Urothelium cell line (cell line): ENCODE measurements around the gene IKBKE.
"Not testable (repeated sequence)": the region's sequence is repeated elsewhere in the genome, so short reads cannot be mapped to it uniquely, and the experiment has no call there.

Experiments used
- DNase-seq: peaks from one replicate; pipeline ENCODE4 v3.0.0; 2011; ENCODE audit warnings: low spot score, mixed read lengths
- FAIRE-seq: peaks from 2 replicates; lab custom pipeline; 2011; peaks lifted over from hg19 to GRCh38; lab: Jason Lieb, UNC

IKBKE gene

GRCh38 chr1:206472454-206472853 lies 2.2 kb downstream of the IKBKE start:
- FAIRE-seq (no peak), DNase-seq (peak; percentile 46)

- no peak for FAIRE-seq
- no peak for DNase-seq
Measured at GRCh38 chr1:206472886-206473285, 2.6 kb downstream of the IKBKE start.

GRCh38 chr1:206476058-206476457 lies 5.8 kb downstream of the IKBKE start:
- FAIRE-seq (no peak), DNase-seq (no peak)

GRCh38 chr1:206476591-206476990 lies 6.3 kb downstream of the IKBKE start:
- FAIRE-seq: no peak

GRCh38 chr1:206477110-206477509 lies 6.8 kb downstream of the IKBKE start:
- FAIRE-seq (no peak), DNase-seq (no peak)

More at GRCh38 chr1:206476591-206476990, 6.3 kb downstream of the IKBKE start:
- DNase-seq: no peak

GRCh38 chr1:206477581-206478380 lies 7.5 kb downstream of the IKBKE start:
- DNase-seq (no peak), FAIRE-seq (no peak)

GRCh38 chr1:206478746-206479145 lies 8.5 kb downstream of the IKBKE start:
- DNase-seq (no peak), FAIRE-seq (no peak)

GRCh38 chr1:206479183-206480125 lies 9.2 kb downstream of the IKBKE start:
- DNase-seq (peak; percentile 81), FAIRE-seq (no peak)

- FAIRE-seq (no peak), DNase-seq (no peak)
Measured at GRCh38 chr1:206480211-206480610, 9.9 kb downstream of the IKBKE start.

- no peak for FAIRE-seq
- DNase-seq: no peak
Measured at GRCh38 chr1:206482611-206483010, 12.3 kb downstream of the IKBKE start.

- not testable (repeated sequence) for FAIRE-seq, DNase-seq
Measured at GRCh38 chr1:206483864-206484263, 13.6 kb downstream of the IKBKE start.

- FAIRE-seq: no peak
Measured at GRCh38 chr1:206484901-206485300, 14.6 kb downstream of the IKBKE start.

GRCh38 chr1:206486995-206487788 lies 16.9 kb downstream of the IKBKE start:
- FAIRE-seq (no peak), DNase-seq (no peak)

More at GRCh38 chr1:206484901-206485300, 14.6 kb downstream of the IKBKE start:
- DNase-seq: no peak

GRCh38 chr1:206487970-206488369 lies 17.7 kb downstream of the IKBKE start:
- DNase-seq: no peak
- no peak for FAIRE-seq

GRCh38 chr1:206488466-206488865 lies 18.2 kb downstream of the IKBKE start:
- no peak for DNase-seq
- no peak for FAIRE-seq

- DNase-seq (peak; percentile 81), FAIRE-seq (no peak)
Measured at GRCh38 chr1:206489980-206490770, 19.9 kb downstream of the IKBKE start.

GRCh38 chr1:206490771-206491405 lies 20.6 kb downstream of the IKBKE start:
- DNase-seq (no peak), FAIRE-seq (no peak)

- DNase-seq (no peak), FAIRE-seq (no peak)
Measured at GRCh38 chr1:206491616-206492015, 21.3 kb downstream of the IKBKE start.

- FAIRE-seq (no peak), DNase-seq (no peak)
Measured at GRCh38 chr1:206492589-206492988, 22.3 kb downstream of the IKBKE start.

GRCh38 chr1:206493279-206493678 lies 23.0 kb downstream of the IKBKE start:
- DNase-seq: no peak
- no peak for FAIRE-seq
